ENCODE measurements around the gene NOTUM.

- no peak for TF ChIP-seq CTBP1 (IDR thresholded peaks at IDR 0.05; ENCODE audit: borderline replicate concordance)
- no peak for TF ChIP-seq FOXK2 (IDR thresholded peaks at IDR 0.05)
- TF ChIP-seq FOXM1 (IDR thresholded peaks at IDR 0.05; ENCODE audit: borderline replicate concordance) = no peak
- no peak for TF ChIP-seq FOXA1 (IDR thresholded peaks at IDR 0.05)
- no peak for TF ChIP-seq LEF1 (IDR thresholded peaks at IDR 0.05; ENCODE audit: borderline replicate concordance)
- no peak for TF ChIP-seq ARNT (IDR thresholded peaks at IDR 0.05)
- TF ChIP-seq SUZ12 (IDR thresholded peaks at IDR 0.05) = no peak
- TF ChIP-seq SP1 (IDR thresholded peaks at IDR 0.05) = no peak
- TF ChIP-seq PKNOX1 (IDR thresholded peaks at IDR 0.05) = no peak
- no peak for TF ChIP-seq BHLHE40 (IDR thresholded peaks at IDR 0.05; ENCODE audit: borderline replicate concordance)
- no peak for TF ChIP-seq HDGF (IDR thresholded peaks at IDR 0.05; ENCODE audit: borderline replicate concordance)
- no peak for TF ChIP-seq NFRKB (IDR thresholded peaks at IDR 0.05)
- no peak for TF ChIP-seq ELF4 (IDR thresholded peaks at IDR 0.05)
- no peak for TF ChIP-seq L3MBTL2 (conservative IDR thresholded peaks at IDR 0.05)
Observed at GRCh38 chr17:81950501-81950900, 10.5 kb downstream of the NOTUM start.
